HepG2 (cell line): Measurements from ENCODE around the gene IQCK.

Source experiments
- ARNT ChIP-seq: fragments of 450-650 bp; IDR thresholded peaks from 2 replicates; pipeline ENCODE4 v1.6.1; 2017
- BHLHE40 ChIP-seq: IDR thresholded peaks from 2 replicates; pipeline ENCODE4 v1.6.1; 2011; ENCODE audit warnings: low read length, improper control_type of control experiment
- CEBPG ChIP-seq: IDR thresholded peaks from 2 replicates; pipeline ENCODE4 v1.6.1; 2016
- CENPT ChIP-seq: sonication (generic); formaldehyde crosslinking; IDR thresholded peaks from 2 replicates; pipeline ENCODE4 v1.8.0; 2022; ENCODE audit warnings: low read depth, mild to moderate bottlenecking, moderate library complexity, missing genetic modification reagents
- ETV6 ChIP-seq: sonication (generic); formaldehyde crosslinking; conservative IDR thresholded peaks from 2 replicates; pipeline ENCODE4 v1.4.0; 2020; ENCODE audit warnings: missing genetic modification reagents
- IRX3 ChIP-seq: sonication (generic); formaldehyde crosslinking; IDR thresholded peaks from 2 replicates; pipeline ENCODE4 v1.8.1; 2023; ENCODE audit warnings: mild to moderate bottlenecking, low read depth, missing genetic modification reagents, borderline replicate concordance
- NR2C2 ChIP-seq: sonication (generic); formaldehyde crosslinking; IDR thresholded peaks from 2 replicates; pipeline ENCODE4 v1.4.0; 2020; ENCODE audit warnings: missing genetic modification reagents, mild to moderate bottlenecking, moderate library complexity, borderline replicate concordance
- PHF8 ChIP-seq: sonication (generic); formaldehyde crosslinking; IDR thresholded peaks from 2 replicates; pipeline ENCODE4 v1.5.0; 2020; ENCODE audit warnings: missing genetic modification reagents
- ZNF468 ChIP-seq: sonication (generic); formaldehyde crosslinking; IDR thresholded peaks from 2 replicates; pipeline ENCODE4 v1.8.0; 2022; ENCODE audit warnings: mild to moderate bottlenecking, moderate library complexity, missing genetic modification reagents
- ZNF607 ChIP-seq: sonication (generic); formaldehyde crosslinking; IDR thresholded peaks from 2 replicates; pipeline ENCODE4 v1.5.1; 2020; ENCODE audit warnings: missing genetic modification reagents, mild to moderate bottlenecking, borderline replicate concordance
- TF ChIP-seq, protein P1 (sequence below): sonication (generic); formaldehyde crosslinking; IDR thresholded peaks from 2 replicates; pipeline ENCODE4 v1.5.0; 2020; ENCODE audit warnings: mild to moderate bottlenecking, missing genetic modification reagents, moderate library complexity
- TF ChIP-seq, protein P2 (sequence below): sonication (generic); formaldehyde crosslinking; IDR thresholded peaks from 2 replicates; pipeline ENCODE4 v1.8.1; 2022; ENCODE audit warnings: low read depth, mild to moderate bottlenecking, missing genetic modification reagents
- TF ChIP-seq, protein P3 (sequence below): sonication (generic); formaldehyde crosslinking; IDR thresholded peaks from 2 replicates; pipeline ENCODE4 v1.4.0; 2020; ENCODE audit warnings: missing genetic modification reagents

DNA sequence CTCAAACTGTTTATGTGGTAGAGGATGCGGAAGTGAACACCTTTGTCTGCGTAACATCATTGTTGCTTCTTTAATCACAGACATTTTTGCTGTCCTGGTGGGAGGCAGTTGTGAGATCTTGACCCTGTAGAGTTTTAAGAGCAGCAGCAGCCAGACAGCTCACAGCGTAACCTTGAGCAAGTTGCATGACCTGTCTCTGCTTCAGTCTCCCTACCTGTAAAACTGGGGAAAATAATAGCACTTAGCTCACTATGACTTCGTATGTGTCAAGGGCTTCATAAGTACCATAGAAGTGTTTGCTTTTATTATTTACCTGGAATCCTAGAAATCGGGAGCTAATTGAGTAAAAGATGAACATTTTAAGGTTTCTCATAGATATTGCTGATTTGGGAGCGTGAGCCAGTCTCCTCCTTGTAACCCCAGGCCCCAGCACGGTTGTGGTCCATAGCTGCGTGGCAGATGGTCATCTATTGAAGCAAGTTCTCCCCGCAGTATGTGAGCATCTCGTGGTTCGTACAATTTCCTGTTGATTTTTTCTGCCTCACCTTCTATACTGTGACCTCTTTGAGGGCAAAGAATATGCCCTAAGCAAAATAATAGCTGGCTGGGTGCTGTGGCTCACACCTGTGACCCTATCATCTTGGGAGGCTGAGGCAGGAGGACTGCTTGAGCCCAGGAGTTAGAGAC lies 132.2 kb downstream of the IQCK start:
- TF ChIP-seq, protein P1, sequence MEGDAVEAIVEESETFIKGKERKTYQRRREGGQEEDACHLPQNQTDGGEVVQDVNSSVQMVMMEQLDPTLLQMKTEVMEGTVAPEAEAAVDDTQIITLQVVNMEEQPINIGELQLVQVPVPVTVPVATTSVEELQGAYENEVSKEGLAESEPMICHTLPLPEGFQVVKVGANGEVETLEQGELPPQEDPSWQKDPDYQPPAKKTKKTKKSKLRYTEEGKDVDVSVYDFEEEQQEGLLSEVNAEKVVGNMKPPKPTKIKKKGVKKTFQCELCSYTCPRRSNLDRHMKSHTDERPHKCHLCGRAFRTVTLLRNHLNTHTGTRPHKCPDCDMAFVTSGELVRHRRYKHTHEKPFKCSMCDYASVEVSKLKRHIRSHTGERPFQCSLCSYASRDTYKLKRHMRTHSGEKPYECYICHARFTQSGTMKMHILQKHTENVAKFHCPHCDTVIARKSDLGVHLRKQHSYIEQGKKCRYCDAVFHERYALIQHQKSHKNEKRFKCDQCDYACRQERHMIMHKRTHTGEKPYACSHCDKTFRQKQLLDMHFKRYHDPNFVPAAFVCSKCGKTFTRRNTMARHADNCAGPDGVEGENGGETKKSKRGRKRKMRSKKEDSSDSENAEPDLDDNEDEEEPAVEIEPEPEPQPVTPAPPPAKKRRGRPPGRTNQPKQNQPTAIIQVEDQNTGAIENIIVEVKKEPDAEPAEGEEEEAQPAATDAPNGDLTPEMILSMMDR (CRISPR knock-in tag): no peak
- TF ChIP-seq NR2C2 (CRISPR knock-in tag) (no peak), ZNF607 (CRISPR knock-in tag) (no peak), BHLHE40 (no peak), IRX3 (CRISPR knock-in tag) (no peak), ARNT (no peak), CEBPG (no peak), ETV6 (CRISPR knock-in tag) (no peak), CENPT (no peak), PHF8 (CRISPR knock-in tag) (no peak), ZNF468 (CRISPR knock-in tag) (no peak)
- TF ChIP-seq, protein P2, sequence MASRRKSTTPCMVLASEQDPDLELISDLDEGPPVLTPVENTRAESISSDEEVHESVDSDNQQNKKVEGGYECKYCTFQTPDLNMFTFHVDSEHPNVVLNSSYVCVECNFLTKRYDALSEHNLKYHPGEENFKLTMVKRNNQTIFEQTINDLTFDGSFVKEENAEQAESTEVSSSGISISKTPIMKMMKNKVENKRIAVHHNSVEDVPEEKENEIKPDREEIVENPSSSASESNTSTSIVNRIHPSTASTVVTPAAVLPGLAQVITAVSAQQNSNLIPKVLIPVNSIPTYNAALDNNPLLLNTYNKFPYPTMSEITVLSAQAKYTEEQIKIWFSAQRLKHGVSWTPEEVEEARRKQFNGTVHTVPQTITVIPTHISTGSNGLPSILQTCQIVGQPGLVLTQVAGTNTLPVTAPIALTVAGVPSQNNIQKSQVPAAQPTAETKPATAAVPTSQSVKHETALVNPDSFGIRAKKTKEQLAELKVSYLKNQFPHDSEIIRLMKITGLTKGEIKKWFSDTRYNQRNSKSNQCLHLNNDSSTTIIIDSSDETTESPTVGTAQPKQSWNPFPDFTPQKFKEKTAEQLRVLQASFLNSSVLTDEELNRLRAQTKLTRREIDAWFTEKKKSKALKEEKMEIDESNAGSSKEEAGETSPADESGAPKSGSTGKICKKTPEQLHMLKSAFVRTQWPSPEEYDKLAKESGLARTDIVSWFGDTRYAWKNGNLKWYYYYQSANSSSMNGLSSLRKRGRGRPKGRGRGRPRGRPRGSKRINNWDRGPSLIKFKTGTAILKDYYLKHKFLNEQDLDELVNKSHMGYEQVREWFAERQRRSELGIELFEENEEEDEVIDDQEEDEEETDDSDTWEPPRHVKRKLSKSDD (CRISPR knock-in tag): no peak
- TF ChIP-seq, protein P3, sequence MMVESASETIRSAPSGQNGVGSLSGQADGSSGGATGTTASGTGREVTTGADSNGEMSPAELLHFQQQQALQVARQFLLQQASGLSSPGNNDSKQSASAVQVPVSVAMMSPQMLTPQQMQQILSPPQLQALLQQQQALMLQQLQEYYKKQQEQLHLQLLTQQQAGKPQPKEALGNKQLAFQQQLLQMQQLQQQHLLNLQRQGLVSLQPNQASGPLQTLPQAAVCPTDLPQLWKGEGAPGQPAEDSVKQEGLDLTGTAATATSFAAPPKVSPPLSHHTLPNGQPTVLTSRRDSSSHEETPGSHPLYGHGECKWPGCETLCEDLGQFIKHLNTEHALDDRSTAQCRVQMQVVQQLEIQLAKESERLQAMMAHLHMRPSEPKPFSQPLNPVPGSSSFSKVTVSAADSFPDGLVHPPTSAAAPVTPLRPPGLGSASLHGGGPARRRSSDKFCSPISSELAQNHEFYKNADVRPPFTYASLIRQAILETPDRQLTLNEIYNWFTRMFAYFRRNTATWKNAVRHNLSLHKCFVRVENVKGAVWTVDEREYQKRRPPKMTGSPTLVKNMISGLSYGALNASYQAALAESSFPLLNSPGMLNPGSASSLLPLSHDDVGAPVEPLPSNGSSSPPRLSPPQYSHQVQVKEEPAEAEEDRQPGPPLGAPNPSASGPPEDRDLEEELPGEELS (CRISPR knock-in tag): no peak
